Measurements from ENCODE around the gene ITSN1. TPM values are rescaled to one million over a fixed set of nuclear protein-coding genes. Genes with fewer than 3 reads are reported as not detected.

The ITSN1 gene
- total RNA-seq = 35.3 and 44.0 TPM in 2 replicates

DNA sequence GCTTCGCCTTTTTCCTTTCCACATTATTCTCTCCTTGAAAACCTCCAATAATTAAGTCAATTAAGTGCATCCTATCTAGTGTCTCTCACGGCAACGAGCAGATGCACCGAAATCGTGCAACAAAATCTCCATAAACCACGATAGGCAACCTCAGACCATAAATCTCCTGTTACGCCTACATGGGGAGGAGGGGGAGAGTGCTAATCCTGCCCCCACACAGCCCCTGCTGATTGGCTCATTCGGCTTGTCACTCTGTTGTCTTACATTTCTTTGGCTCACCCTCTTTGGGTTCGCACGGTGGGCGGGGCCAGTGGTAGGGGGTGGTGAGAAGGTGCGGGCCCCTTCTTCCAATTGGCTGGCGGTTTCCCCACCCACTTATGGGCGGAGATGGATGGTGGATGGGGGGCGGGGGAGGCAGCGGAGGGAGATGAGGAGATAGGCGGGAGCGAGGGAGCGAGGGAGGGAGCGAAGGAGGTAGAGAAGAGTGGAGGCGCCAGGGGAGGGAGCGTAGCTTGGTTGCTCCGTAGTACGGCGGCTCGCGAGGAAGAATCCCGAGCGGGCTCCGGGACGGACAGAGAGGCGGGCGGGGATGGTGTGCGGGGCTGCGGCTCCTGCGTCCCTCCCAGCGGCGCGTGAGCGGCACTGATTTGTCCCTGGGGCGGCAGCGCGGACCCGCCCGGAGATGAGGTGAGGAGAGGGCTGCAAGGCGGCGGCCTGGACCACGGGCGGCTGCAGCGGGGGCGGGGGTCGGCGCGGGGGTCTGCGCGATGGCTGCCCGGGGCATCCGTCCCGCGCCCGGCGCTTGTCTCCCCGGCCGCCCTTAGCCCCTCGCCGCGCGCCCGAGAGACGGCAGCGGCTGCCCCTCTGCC lies at the start of gene ITSN1:
Gene ITSN1, plus strand, starts transcription at position 475 of the 869 bp plus-strand sequence. CDS start 76,328 bp downstream, outside the sequence.

DNA sequence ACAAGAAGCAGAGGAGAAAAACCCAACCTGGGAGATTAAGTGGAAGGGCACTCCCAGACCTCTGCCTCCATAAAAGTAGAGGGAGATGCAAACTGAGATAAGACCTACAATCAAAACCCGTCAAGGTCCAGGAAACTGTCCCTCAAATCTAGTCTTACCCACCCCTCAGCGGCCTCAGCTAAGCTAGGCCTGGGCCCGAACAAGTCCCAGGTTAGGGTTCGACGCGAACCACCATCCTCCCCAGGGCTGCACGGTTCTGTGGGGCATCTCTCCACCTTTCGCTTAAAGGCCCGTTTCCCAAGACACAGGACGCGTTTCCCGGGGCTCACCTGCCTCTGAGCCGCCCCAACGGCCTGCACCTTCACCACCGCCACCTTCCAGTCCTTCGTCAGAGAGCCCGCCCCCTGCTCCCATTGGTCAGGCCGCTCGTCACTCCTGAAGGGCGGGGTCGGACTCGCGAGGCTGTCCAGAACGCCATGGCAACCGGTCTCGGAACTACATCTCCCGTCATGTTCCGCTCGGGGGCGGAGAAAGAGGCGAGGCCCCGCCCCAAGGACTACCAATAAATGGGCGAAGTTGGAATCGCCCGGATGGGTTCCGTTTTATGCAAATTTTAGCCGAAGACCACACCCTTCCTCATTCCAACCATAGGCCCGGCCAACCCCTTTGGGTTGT lies 812 bp upstream of the ITSN1 start, which contains the start of gene CRYZL1:
Gene CRYZL1, minus strand, starts transcription at position 390 of the 675 bp plus-strand sequence. CDS start 10,190 bp downstream, outside the sequence.

DNA sequence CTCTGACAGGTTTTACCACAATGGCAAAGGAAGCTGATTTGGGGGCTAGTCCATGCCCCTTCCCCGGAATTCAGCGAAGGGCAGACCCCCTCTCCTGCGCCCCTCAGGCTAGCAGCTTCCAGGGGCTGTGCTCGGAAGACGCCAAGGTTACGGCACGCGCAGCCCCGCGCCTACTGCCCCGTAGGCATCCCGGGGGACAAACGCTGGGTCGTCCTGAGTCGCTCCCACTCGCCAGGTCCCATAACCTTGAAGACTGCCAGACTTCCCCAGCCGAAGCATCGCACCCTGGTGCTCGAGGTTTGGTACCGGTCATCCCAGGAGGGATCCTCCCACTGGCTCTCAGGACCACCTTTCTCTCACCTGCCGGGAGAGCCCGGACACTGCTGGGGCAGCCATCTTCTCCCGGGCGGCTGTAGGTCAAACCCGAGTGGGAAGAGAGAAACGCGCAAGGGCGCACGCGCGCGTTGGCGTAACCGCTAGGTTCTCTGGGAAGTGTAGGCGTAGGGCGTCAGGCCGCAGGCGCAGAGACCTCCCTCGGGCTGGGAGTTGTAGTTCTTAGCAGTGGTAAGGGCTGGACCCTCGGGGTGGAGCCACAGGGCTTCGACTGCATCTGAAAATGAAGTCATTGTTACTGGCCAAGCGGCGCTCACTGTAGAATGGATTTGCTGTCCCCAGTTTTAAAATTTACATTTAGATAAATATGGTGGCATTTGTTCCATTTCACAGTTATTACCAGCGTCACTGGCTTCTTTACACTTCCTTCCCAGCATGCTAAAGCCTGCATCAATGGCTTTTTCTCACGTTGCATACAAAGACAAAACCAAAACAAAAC lies 273.3 kb downstream of the ITSN1 start, which contains the start of gene ATP5PO:
Gene ATP5PO, minus strand, starts transcription at position 437 of the 832 bp plus-strand sequence. Its CDS starts 41 bp downstream, at position 396.

Other genes starting within 250 kb of the ITSN1 start
- gene IFNGR2, start 239.1 kb upstream of the ITSN1 start, total RNA-seq = 36.4 and 44.8 TPM in 2 replicates
- gene TMEM50B, start 162.5 kb upstream of the ITSN1 start, total RNA-seq = 25.8 and 37.1 TPM in 2 replicates
- gene DNAJC28, start 150.8 kb upstream of the ITSN1 start, total RNA-seq = 1.3 and 3.2 TPM in 2 replicates
- gene GART, start 100.4 kb upstream of the ITSN1 start, total RNA-seq = 66.8 and 81.0 TPM in 2 replicates
- gene SON, start 99.5 kb upstream of the ITSN1 start, total RNA-seq = 140 and 202 TPM in 2 replicates
- 7.9 and 15.4 TPM in 2 replicates for gene DONSON, start 53.8 kb upstream of the ITSN1 start, total RNA-seq
- gene CRYZL1, start 760 bp upstream of the ITSN1 start, total RNA-seq = 36.9 and 41.2 TPM in 2 replicates